Trophoblast cell (in vitro differentiated cells and primary cell): ENCODE measurements around the gene PRDM16.

Experiments
- DNase-seq, 2 donors: peaks; one replicate each; pipeline ENCODE4 v3.0.0-alpha.2; 2016
- H2AFZ ChIP-seq: 2 replicates; pipeline ENCODE4 v1.6.1; 2013; ENCODE audit warnings: low read length, moderate library complexity, mild to moderate bottlenecking; ENCODE audit not compliant: insufficient read depth, poor library complexity
- H2AK5ac ChIP-seq: 2 replicates; pipeline ENCODE4 v1.6.1; 2013; ENCODE audit warnings: mild to moderate bottlenecking, low read length
- H2BK120ac ChIP-seq: 2 replicates; pipeline ENCODE4 v1.6.1; 2013; ENCODE audit warnings: low read length, mild to moderate bottlenecking, moderate library complexity; ENCODE audit not compliant: insufficient read depth, poor library complexity
- H2BK12ac ChIP-seq: 2 replicates; pipeline ENCODE4 v1.6.1; 2013; ENCODE audit warnings: mild to moderate bottlenecking, low read length, moderate library complexity
- H2BK5ac ChIP-seq: 2 replicates; pipeline ENCODE4 v1.6.1; 2013; ENCODE audit warnings: low read length, low read depth, moderate library complexity, mild to moderate bottlenecking; ENCODE audit not compliant: poor library complexity
- H3K14ac ChIP-seq: 2 replicates; pipeline ENCODE4 v1.6.1; 2013; ENCODE audit warnings: mild to moderate bottlenecking, low read length
- H3K18ac ChIP-seq: 2 replicates; pipeline ENCODE4 v1.6.1; 2013; ENCODE audit warnings: mild to moderate bottlenecking, low read length
- H3K23ac ChIP-seq: 2 replicates; pipeline ENCODE4 v1.6.1; 2013; ENCODE audit warnings: low read length
- H3K27ac ChIP-seq: 2 replicates; pipeline ENCODE4 v1.5.1; 2013; ENCODE audit warnings: low read depth, mild to moderate bottlenecking, inconsistent platforms, low read length, moderate library complexity
- H3K27me3 ChIP-seq: 2 replicates; pipeline ENCODE4 v1.6.1; 2013; ENCODE audit warnings: inconsistent platforms, mild to moderate bottlenecking, low read length, moderate library complexity; ENCODE audit not compliant: insufficient read depth
- H3K36me3 ChIP-seq, 2 experiments: 1 replicate in 1 of 2; 2 replicates in 1 of 2; pipeline ENCODE4 v1.6.1; 2013; ENCODE audit warnings: low read length in 2 of 2, mild to moderate bottlenecking in 2 of 2, moderate library complexity in 1 of 2; ENCODE audit not compliant: insufficient read depth in 2 of 2, control insufficient read depth in 1 of 2
- H3K4ac ChIP-seq: 2 replicates; pipeline ENCODE4 v1.6.1; 2013; ENCODE audit warnings: low read depth, mild to moderate bottlenecking, low read length, moderate library complexity
- H3K4me1 ChIP-seq, 2 experiments: 1 replicate in 1 of 2; 2 replicates in 1 of 2; pipeline ENCODE4 v1.6.1; 2013; ENCODE audit warnings: low read length in 2 of 2, mild to moderate bottlenecking in 2 of 2, moderate library complexity in 1 of 2; ENCODE audit not compliant: insufficient read depth in 2 of 2, control insufficient read depth in 1 of 2
- H3K4me2 ChIP-seq: 2 replicates; pipeline ENCODE4 v1.6.1; 2013; ENCODE audit warnings: inconsistent platforms, mild to moderate bottlenecking, low read length, moderate library complexity
- H3K4me3 ChIP-seq: 2 replicates; pipeline ENCODE4 v1.5.1; 2013; ENCODE audit warnings: mild to moderate bottlenecking, low read depth, low read length, inconsistent platforms
- H3K79me1 ChIP-seq: one replicate; pipeline ENCODE4 v1.6.1; 2013; ENCODE audit warnings: low read length
- H3K79me2 ChIP-seq: 2 replicates; pipeline ENCODE4 v1.6.1; 2013; ENCODE audit warnings: low read length, mild to moderate bottlenecking; ENCODE audit not compliant: control insufficient read depth, insufficient read depth, poor library complexity
- H3K9ac ChIP-seq: 2 replicates; pipeline ENCODE4 v1.6.1; 2013; ENCODE audit warnings: mild to moderate bottlenecking, low read length
- H3K9me3 ChIP-seq: 2 replicates; pipeline ENCODE4 v1.6.1; 2013; ENCODE audit warnings: low read depth, mild to moderate bottlenecking, control low read depth, inconsistent platforms, low read length; ENCODE audit not compliant: insufficient read depth
- H4K12ac ChIP-seq: 2 replicates; pipeline ENCODE4 v1.6.1; 2013; ENCODE audit warnings: low read depth, mild to moderate bottlenecking, low read length, moderate library complexity
- H4K8ac ChIP-seq: 2 replicates; pipeline ENCODE4 v1.6.1; 2013; ENCODE audit warnings: low read depth, mild to moderate bottlenecking, low read length, moderate library complexity
- H4K91ac ChIP-seq: one replicate; pipeline ENCODE4 v1.6.1; 2013; ENCODE audit warnings: low read depth, mild to moderate bottlenecking, low read length, moderate library complexity
- WGBS: extraction: QIAGEN DNeasy Blood & Tissue Kit; methylation state at CpG from one replicate; pipeline ENCODE4 v1.1.7; 2013; ENCODE audit warnings: missing lambda C conversion rate; ENCODE audit not compliant: insufficient read length, insufficient coverage; ENCODE audit errors: extremely low coverage; 5-methylcytosine and 5-hydroxymethylcytosine counted together

Gene PRDM16

GRCh38 chr1:3339856-3340255, 270.9 kb downstream of the PRDM16 start:
- H3K9ac ChIP-seq: no peak overlapping the region
- no peak overlapping the region for H2BK12ac ChIP-seq
- H4K12ac ChIP-seq: no peak overlapping the region
- H3K4me3 ChIP-seq: no peak overlapping the region
- H3K18ac ChIP-seq: no peak overlapping the region
- H3K9me3 ChIP-seq: peaks cover 26% of the 10 kb centered on the region
- no peak overlapping the region for H2AFZ ChIP-seq
- DNase-seq: no peak
- no peak overlapping the region for H4K8ac ChIP-seq
- H3K4me2 ChIP-seq: no peak overlapping the region
- H2BK5ac ChIP-seq: no peak overlapping the region
- H3K79me1 ChIP-seq: no peaks in the 10 kb centered on the region
- no peak overlapping the region for H3K23ac ChIP-seq
- H4K91ac ChIP-seq: no peak overlapping the region
- no peak overlapping the region for H2BK120ac ChIP-seq
- H3K4me1 ChIP-seq: no peaks in the 10 kb centered on the region
- no peak overlapping the region for H3K4ac ChIP-seq
- H3K36me3 ChIP-seq: no peaks in the 10 kb centered on the region
- no peaks in the 10 kb centered on the region for H3K27me3 ChIP-seq
- H2AK5ac ChIP-seq: no peak overlapping the region
- WGBS: no CpG with 5 or more reads among the region's 12 CpGs
- H3K79me2 ChIP-seq: no peaks in the 10 kb centered on the region
- no peak overlapping the region for H3K27ac ChIP-seq
- H3K14ac ChIP-seq: no peak overlapping the region

GRCh38 chr1:3340548-3341235, 271.7 kb downstream of the PRDM16 start:
- H4K91ac ChIP-seq: no peak overlapping the region
- H3K4me2 ChIP-seq: no peak overlapping the region
- H2BK120ac ChIP-seq: no peak overlapping the region
- H3K14ac ChIP-seq: no peak overlapping the region
- no peak overlapping the region for H2AK5ac ChIP-seq
- no peak overlapping the region for H3K18ac ChIP-seq
- H2BK5ac ChIP-seq: no peak overlapping the region
- H3K4ac ChIP-seq: no peak overlapping the region
- no peak overlapping the region for H2AFZ ChIP-seq
- no peak overlapping the region for H3K9ac ChIP-seq
- H3K79me1 ChIP-seq: no peaks in the 10 kb centered on the region
- H3K4me3 ChIP-seq: no peak overlapping the region
- no peak overlapping the region for H3K23ac ChIP-seq
- no peak for DNase-seq
- WGBS: no CpG with 5 or more reads among the region's 17 CpGs
- H3K9me3 ChIP-seq: peaks cover 30% of the 10 kb centered on the region
- H2BK12ac ChIP-seq: no peak overlapping the region
- no peak overlapping the region for H4K8ac ChIP-seq
- no peaks in the 10 kb centered on the region for H3K36me3 ChIP-seq
- no peaks in the 10 kb centered on the region for H3K4me1 ChIP-seq
- H4K12ac ChIP-seq: no peak overlapping the region
- H3K27me3 ChIP-seq: no peaks in the 10 kb centered on the region
- H3K79me2 ChIP-seq: no peaks in the 10 kb centered on the region
- H3K27ac ChIP-seq: no peak overlapping the region

- Histone ChIP-seq H3K9me3 (peaks cover 25% of the 10 kb centered on the region), H3K18ac (no peak overlapping the region), H2BK5ac (no peak overlapping the region), H2BK120ac (no peak overlapping the region), H3K36me3 (no peaks in the 10 kb centered on the region), H3K4ac (no peak overlapping the region), H4K12ac (no peak overlapping the region), H3K4me3 (no peak overlapping the region), H4K91ac (no peak overlapping the region), H3K9ac (no peak overlapping the region), H3K79me1 (no peaks in the 10 kb centered on the region), H3K4me1 (no peaks in the 10 kb centered on the region), H4K8ac (no peak overlapping the region), H3K27me3 (no peaks in the 10 kb centered on the region), H3K79me2 (no peaks in the 10 kb centered on the region), H3K23ac (no peak overlapping the region), H3K14ac (no peak overlapping the region), H3K27ac (no peak overlapping the region), H2AFZ (no peak overlapping the region), H2BK12ac (no peak overlapping the region), H2AK5ac (no peak overlapping the region), H3K4me2 (no peak overlapping the region)
- no CpG with 5 or more reads among the region's 26 CpGs for WGBS
- no peak for DNase-seq
These were observed 272.4 kb downstream of the PRDM16 start for GRCh38 chr1:3341236-3341994.

GRCh38 chr1:3342960-3343359, 274.0 kb downstream of the PRDM16 start:
- H3K4me3 ChIP-seq: no peak overlapping the region
- WGBS: no CpG with 5 or more reads among the region's 5 CpGs
- no peak overlapping the region for H3K14ac ChIP-seq
- no peak overlapping the region for H2BK5ac ChIP-seq
- no peak overlapping the region for H2AFZ ChIP-seq
- DNase-seq: no peak
- no peaks in the 10 kb centered on the region for H3K4me1 ChIP-seq
- H3K27me3 ChIP-seq: no peaks in the 10 kb centered on the region
- no peak overlapping the region for H3K4me2 ChIP-seq
- H3K27ac ChIP-seq: no peak overlapping the region
- no peak overlapping the region for H3K23ac ChIP-seq
- H2AK5ac ChIP-seq: no peak overlapping the region
- no peak overlapping the region for H3K18ac ChIP-seq
- peaks cover 21% of the 10 kb centered on the region for H3K9me3 ChIP-seq
- no peak overlapping the region for H2BK12ac ChIP-seq
- no peak overlapping the region for H2BK120ac ChIP-seq
- H3K9ac ChIP-seq: no peak overlapping the region
- no peaks in the 10 kb centered on the region for H3K36me3 ChIP-seq
- no peak overlapping the region for H4K12ac ChIP-seq
- H3K79me2 ChIP-seq: no peaks in the 10 kb centered on the region
- H4K91ac ChIP-seq: no peak overlapping the region
- no peak overlapping the region for H4K8ac ChIP-seq
- no peak overlapping the region for H3K4ac ChIP-seq
- no peaks in the 10 kb centered on the region for H3K79me1 ChIP-seq
